Neural cell (in vitro differentiated cells): ENCODE data around the gene ZNF567. TPM values are rescaled to one million over a fixed set of nuclear protein-coding genes. Genes with fewer than 3 reads are reported as not detected.

Experiments
- H2AFZ ChIP-seq: fragments of 200-600, 300-800 bp; sonication (generic), shearing (Covaris generic); 2 replicates; pipeline ENCODE4 v1.6.0; 2014; ENCODE audit warnings: low read depth, mild to moderate bottlenecking, antibody characterized with exemption, low read length, moderate library complexity
- H3F3A ChIP-seq: fragments of 200-600 bp; shearing (Covaris generic); 2 replicates; pipeline ENCODE4 v1.6.1; 2016; ENCODE audit warnings: mild to moderate bottlenecking, moderate library complexity, mixed read lengths, antibody characterized with exemption, low read length; ENCODE audit not compliant: insufficient read depth, poor library complexity, severe bottlenecking
- H3K27ac ChIP-seq: fragments of 200-600, 300-800 bp; sonication (generic), shearing (Covaris generic); 2 replicates; pipeline ENCODE4 v1.5.1; 2014; ENCODE audit warnings: mild to moderate bottlenecking, low read length, moderate library complexity
- H3K27me3 ChIP-seq: fragments of 300-800, 200-600 bp; sonication (generic), shearing (Covaris generic); 2 replicates; pipeline ENCODE4 v1.6.0; 2014; ENCODE audit warnings: mild to moderate bottlenecking, low read depth, low read length, moderate library complexity; ENCODE audit not compliant: insufficient read depth
- H3K36me3 ChIP-seq: fragments of 300-800, 200-600 bp; sonication (generic), shearing (Covaris generic); 2 replicates; pipeline ENCODE4 v1.5.1; 2014; ENCODE audit warnings: mild to moderate bottlenecking, antibody characterized with exemption, low read length, moderate library complexity; ENCODE audit not compliant: insufficient read depth
- H3K4me2 ChIP-seq: fragments of 300-800, 200-600 bp; sonication (generic), shearing (Covaris generic); 2 replicates; pipeline ENCODE4 v1.6.0; 2014; ENCODE audit warnings: mild to moderate bottlenecking, low read length
- H3K4me3 ChIP-seq: fragments of 300-800, 200-600 bp; sonication (generic), shearing (Covaris generic); 2 replicates; pipeline ENCODE4 v1.5.1; 2014; ENCODE audit warnings: mild to moderate bottlenecking, low read length, moderate library complexity
- H3K79me2 ChIP-seq: fragments of 200-600 bp; shearing (Covaris generic); replicated peaks from 2 replicates; pipeline ENCODE4 v1.6.0; 2014; ENCODE audit warnings: mild to moderate bottlenecking, low read length, moderate library complexity; ENCODE audit not compliant: insufficient read depth
- H3K9ac ChIP-seq: fragments of 300-800, 200-600 bp; sonication (generic), shearing (Covaris generic); 2 replicates; pipeline ENCODE4 v1.6.1; 2016; ENCODE audit warnings: mild to moderate bottlenecking, low read length, mixed read lengths
- H3K9me2 ChIP-seq: fragments of 200-600 bp; shearing (Covaris generic); 2 replicates; pipeline ENCODE4 v1.6.1; 2016; ENCODE audit warnings: mild to moderate bottlenecking, low read length, mixed read lengths; ENCODE audit not compliant: insufficient read depth
- H3K9me3 ChIP-seq: fragments of 200-600, 300-800 bp; sonication (generic), shearing (Covaris generic); 2 replicates; pipeline ENCODE4 v1.6.1; 2016; ENCODE audit warnings: mild to moderate bottlenecking, mixed run types, low read length, moderate library complexity, mixed read lengths
- H4K20me1 ChIP-seq: fragments of 200-600 bp; shearing (Covaris generic); 2 replicates; pipeline ENCODE4 v1.6.1; 2016; ENCODE audit warnings: mild to moderate bottlenecking, mixed run types; ENCODE audit not compliant: insufficient read depth
- CTCF ChIP-seq: fragments of 450-650 bp; IDR thresholded peaks from 2 replicates; pipeline ENCODE4 v1.5.1; 2014; ENCODE audit warnings: antibody characterized with exemption, mild to moderate bottlenecking, moderate library complexity; ENCODE audit not compliant: poor library complexity, severe bottlenecking
- EP300 ChIP-seq: fragments of 450-650 bp; conservative IDR thresholded peaks from 2 replicates; pipeline ENCODE4 v1.6.1; 2014; ENCODE audit warnings: antibody characterized with exemption, mild to moderate bottlenecking, moderate library complexity; ENCODE audit not compliant: poor library complexity, severe bottlenecking
- EZH2 ChIP-seq: fragments of 200-600, 300-800 bp; shearing (Covaris generic), sonication (generic); IDR thresholded peaks from 2 replicates; pipeline ENCODE4 v1.6.1; 2014; ENCODE audit warnings: antibody characterized with exemption, low read length, borderline replicate concordance, mild to moderate bottlenecking; ENCODE audit not compliant: insufficient read depth, poor library complexity, severe bottlenecking
- MXI1 ChIP-seq: fragments of 450-650 bp; conservative IDR thresholded peaks from 2 replicates; pipeline ENCODE4 v1.6.1; 2014; ENCODE audit warnings: antibody characterized with exemption, mild to moderate bottlenecking; ENCODE audit not compliant: poor library complexity, severe bottlenecking
- POLR2AphosphoS5 ChIP-seq: IDR thresholded peaks from 2 replicates; pipeline ENCODE4 v1.6.1; 2012
- RAD21 ChIP-seq: fragments of 450-650 bp; conservative IDR thresholded peaks from 2 replicates; pipeline ENCODE4 v1.6.1; 2014; ENCODE audit warnings: antibody characterized with exemption, mild to moderate bottlenecking, moderate library complexity
- REST ChIP-seq: IDR thresholded peaks from 2 replicates; pipeline ENCODE4 v1.6.1; 2012; ENCODE audit warnings: borderline replicate concordance
- SMC3 ChIP-seq: fragments of 450-650 bp; conservative IDR thresholded peaks from 2 replicates; pipeline ENCODE4 v1.6.1; 2014; ENCODE audit warnings: antibody characterized with exemption, mild to moderate bottlenecking, moderate library complexity; ENCODE audit not compliant: poor library complexity
- TAF1 ChIP-seq: IDR thresholded peaks from 2 replicates; pipeline ENCODE4 v1.6.1; 2012; ENCODE audit warnings: low read depth
- polyA plus RNA-seq: library from polyadenylated mRNA; depleted of rRNA; stranded (reverse); fragments of >200 nt; gene quantifications from 2 replicates; pipeline ENCODE4 v1.2.3, GENCODE V29; 2014

Gene ZNF567
- polyA plus RNA-seq, 1 donor from 2014 or later, result 18.4 TPM

- Histone ChIP-seq H3K36me3 (peaks cover 8% of the 10 kb centered on the region), H2AFZ (no peak overlapping the region), H3K27ac (no peak overlapping the region), H3K79me2 (no peaks in the 10 kb centered on the region), H3K4me3 (no peak overlapping the region), H3K9me3 (no peaks in the 10 kb centered on the region), H3K4me2 (no peak overlapping the region), H3K9me2 (no peaks in the 10 kb centered on the region), H3K9ac (no peak overlapping the region), H3F3A (no peaks in the 10 kb centered on the region), H3K27me3 (no peaks in the 10 kb centered on the region), H4K20me1 (no peaks in the 10 kb centered on the region)
- TF ChIP-seq POLR2AphosphoS5 (no peak), EZH2 (no peak), MXI1 (no peak), CTCF (no peak), RAD21 (no peak), REST (no peak), SMC3 (no peak), TAF1 (no peak), EP300 (no peak)
Observed at GRCh38 chr19:36679455-36679854, 8.0 kb upstream of the ZNF567 start.

GRCh38 chr19:36685835-36686234 lies 1.6 kb upstream of the ZNF567 start:
- Histone ChIP-seq H3K4me3 (peak overlapping the region; percentile 99), H4K20me1 (no peaks in the 10 kb centered on the region), H3K9me2 (no peaks in the 10 kb centered on the region)

More at GRCh38 chr19:36685835-36686234, 1.6 kb upstream of the ZNF567 start:
- H3K79me2 ChIP-seq, result peaks cover 24% of the 10 kb centered on the region
- H3K9ac ChIP-seq, result no peak overlapping the region
- H3F3A ChIP-seq, result no peaks in the 10 kb centered on the region
- TF ChIP-seq EZH2 (no peak), CTCF (no peak), EP300 (no peak), RAD21 (no peak), SMC3 (no peak), MXI1 (no peak), TAF1 (no peak), POLR2AphosphoS5 (no peak), REST (no peak)
- H3K27me3 ChIP-seq, result no peaks in the 10 kb centered on the region
- no peak overlapping the region for H3K27ac ChIP-seq
- H3K36me3 ChIP-seq, result peaks cover 8% of the 10 kb centered on the region
- H3K9me3 ChIP-seq, result no peaks in the 10 kb centered on the region
- H2AFZ ChIP-seq, result no peak overlapping the region
- H3K4me2 ChIP-seq, result no peak overlapping the region
